ENCODE results near the gene KCNQ5. TPM values are rescaled to one million over a fixed set of nuclear protein-coding genes. Genes with fewer than 3 reads are reported as not detected.

Gene KCNQ5
- total RNA-seq, 2 experiments from 2014 or later = 2.6 to 3.9 TPM

GRCh38 chr6:72811971-72812421 is 190.1 kb downstream of the KCNQ5 start:
- ChIA-PET POLR2A (no interaction called here), CTCF (no interaction called here)
- no peaks in the 10 kb centered on the region for H3K27me3 Mint-ChIP-seq
- H3K36me3 Mint-ChIP-seq (ENCODE audit: low read depth) = no peaks in the 10 kb centered on the region
- no peak overlapping the region for H3K4me3 Mint-ChIP-seq
- no peak for DNase-seq
- H3K27ac Mint-ChIP-seq = no peak overlapping the region
- no peaks in the 10 kb centered on the region for H3K4me1 Mint-ChIP-seq
- no peaks in the 10 kb centered on the region for H3K9me3 Mint-ChIP-seq

DNA sequence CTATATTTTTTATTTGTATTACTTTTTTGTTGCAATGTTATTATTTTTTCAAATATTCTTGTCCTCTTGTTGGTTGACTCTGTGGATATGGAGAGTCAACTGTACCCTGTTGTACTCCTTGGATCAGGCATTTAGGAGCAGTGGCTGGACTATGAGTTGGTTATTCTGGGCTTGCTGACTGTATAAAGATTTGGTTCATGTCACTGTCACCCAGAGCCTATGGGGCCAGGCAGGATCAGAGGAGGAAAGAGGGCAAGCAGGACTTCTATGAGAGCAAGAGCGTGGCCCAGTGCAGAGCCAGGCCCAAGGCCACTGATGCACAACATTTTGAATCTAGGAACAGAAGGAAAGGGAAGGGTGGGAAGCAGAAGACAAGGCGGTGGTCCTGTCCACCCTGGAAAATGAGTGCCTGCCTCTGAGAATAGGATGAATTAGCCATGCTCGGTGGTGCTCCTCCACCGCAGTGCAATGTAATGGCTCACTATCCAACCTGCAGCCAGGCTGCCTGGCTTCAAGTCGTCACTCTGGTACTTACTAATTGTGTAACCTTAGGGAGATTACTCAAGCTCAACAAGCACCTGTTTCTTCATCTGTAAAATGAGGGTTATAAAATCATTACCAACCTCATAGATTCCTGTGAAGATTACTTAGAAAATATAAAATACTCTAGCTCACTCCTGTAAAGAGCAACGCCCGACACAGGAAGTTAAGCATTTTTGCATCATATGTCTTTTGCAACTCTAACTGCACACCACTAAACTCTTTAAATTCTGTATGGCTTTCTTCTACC is 192.1 kb downstream of the KCNQ5 start:
- H3K9me3 Mint-ChIP-seq = no peaks in the 10 kb centered on the region
- H3K36me3 Mint-ChIP-seq (ENCODE audit: low read depth) = no peaks in the 10 kb centered on the region
- ChIA-PET CTCF (no interaction called here), POLR2A (no interaction called here)
- H3K27me3 Mint-ChIP-seq = no peaks in the 10 kb centered on the region
- no peaks in the 10 kb centered on the region for H3K4me1 Mint-ChIP-seq
- no peak for DNase-seq
- H3K4me3 Mint-ChIP-seq = no peak overlapping the region
- H3K27ac Mint-ChIP-seq = no peak overlapping the region

GRCh38 chr6:72816022-72816421 is 194.2 kb downstream of the KCNQ5 start:
- Mint-ChIP-seq H3K27me3 (no peaks in the 10 kb centered on the region), H3K36me3 (ENCODE audit: low read depth) (no peaks in the 10 kb centered on the region), H3K9me3 (no peaks in the 10 kb centered on the region), H3K4me1 (no peaks in the 10 kb centered on the region), H3K27ac (no peak overlapping the region), H3K4me3 (no peak overlapping the region)
- ChIA-PET POLR2A (no interaction called here), CTCF (no interaction called here)
- no peak for DNase-seq

- H3K4me1 Mint-ChIP-seq = no peaks in the 10 kb centered on the region
- no peaks in the 10 kb centered on the region for H3K36me3 Mint-ChIP-seq (ENCODE audit: low read depth)
- H3K27ac Mint-ChIP-seq = no peak overlapping the region
- ChIA-PET POLR2A (no interaction called here), CTCF (no interaction called here)
- H3K9me3 Mint-ChIP-seq = no peaks in the 10 kb centered on the region
- H3K27me3 Mint-ChIP-seq = no peaks in the 10 kb centered on the region
- H3K4me3 Mint-ChIP-seq = no peak overlapping the region
- no peak for DNase-seq
These were observed 195.3 kb downstream of the KCNQ5 start for GRCh38 chr6:72817208-72817607.

DNA sequence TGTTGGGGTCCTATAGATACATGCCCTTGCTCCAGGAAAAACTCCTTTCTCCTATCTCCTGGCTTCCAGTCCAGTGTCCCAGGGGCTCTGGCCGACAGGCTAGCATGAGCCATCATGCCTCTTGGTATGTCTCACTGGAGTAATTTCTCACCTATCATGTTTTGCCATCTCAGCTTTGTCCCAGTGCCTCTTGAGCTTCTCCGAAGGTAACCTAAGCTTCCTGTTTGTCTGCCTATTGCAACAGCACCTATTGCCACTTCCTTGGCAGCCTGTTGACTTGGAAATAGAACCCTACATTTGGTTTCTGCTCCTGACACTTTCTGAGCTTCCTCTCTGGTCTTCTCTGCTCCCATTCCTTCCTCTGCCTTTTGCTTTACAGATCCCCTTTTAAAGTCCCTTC is 197.7 kb downstream of the KCNQ5 start:
- CTCF ChIA-PET = interaction anchor here (0.7 kb wide), 1 partner anchor 48 kb away, joined by 3 read pairs; no protein-coding TSS in a partner anchor
- Mint-ChIP-seq H3K27me3 (no peaks in the 10 kb centered on the region), H3K4me1 (no peaks in the 10 kb centered on the region), H3K9me3 (no peaks in the 10 kb centered on the region), H3K27ac (no peak overlapping the region), H3K4me3 (no peak overlapping the region), H3K36me3 (ENCODE audit: low read depth) (no peaks in the 10 kb centered on the region)
- POLR2A ChIA-PET = no interaction called here
- no peak for DNase-seq

DNA sequence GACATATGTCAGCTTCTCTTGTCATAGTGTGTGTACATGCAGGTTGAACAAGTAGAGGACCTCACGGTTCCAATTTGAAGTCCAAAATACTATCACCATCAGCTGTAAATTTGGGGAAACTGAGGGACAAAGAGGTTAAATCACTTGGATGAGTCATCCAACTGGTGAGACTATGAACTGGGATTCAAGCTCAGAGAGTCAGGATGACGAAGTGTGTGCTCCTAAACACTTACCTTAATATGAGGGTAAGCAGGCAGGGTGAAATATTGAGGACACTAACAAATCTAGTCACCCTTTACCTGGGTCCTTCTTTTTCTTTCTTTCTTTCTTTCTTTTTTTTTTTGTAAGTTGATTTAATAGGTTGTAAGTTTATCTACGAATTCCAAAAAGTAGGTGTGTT is 198.3 kb downstream of the KCNQ5 start:
- H3K27ac Mint-ChIP-seq = no peak overlapping the region
- no peaks in the 10 kb centered on the region for H3K27me3 Mint-ChIP-seq
- CTCF ChIA-PET = interaction anchor here (0.7 kb wide), 1 partner anchor 47 kb away, joined by 3 read pairs; no protein-coding TSS in a partner anchor
- no peaks in the 10 kb centered on the region for H3K4me1 Mint-ChIP-seq
- H3K4me3 Mint-ChIP-seq = no peak overlapping the region
- no peaks in the 10 kb centered on the region for H3K36me3 Mint-ChIP-seq (ENCODE audit: low read depth)
- POLR2A ChIA-PET = no interaction called here
- no peak for DNase-seq
- H3K9me3 Mint-ChIP-seq = no peaks in the 10 kb centered on the region

DNA sequence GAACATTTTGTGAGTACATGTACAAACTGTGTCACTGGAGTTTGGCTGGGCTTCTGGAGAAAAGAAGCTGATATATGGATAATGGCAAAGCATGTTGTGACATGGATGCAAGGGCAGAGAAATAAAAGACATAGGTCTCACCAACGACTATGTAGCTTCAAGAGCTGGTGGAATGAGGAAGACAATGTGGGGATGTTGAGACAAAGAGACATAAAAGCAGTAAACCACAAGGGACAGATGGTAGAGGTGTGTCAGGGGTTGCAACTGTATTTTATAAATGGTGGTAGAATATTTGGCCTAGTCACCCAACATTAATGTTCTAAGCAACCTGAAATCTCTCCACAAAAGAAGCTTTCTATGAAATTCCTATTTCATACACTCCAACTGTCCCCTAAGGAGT is 199.0 kb downstream of the KCNQ5 start:
- H3K27me3 Mint-ChIP-seq = no peaks in the 10 kb centered on the region

DNA sequence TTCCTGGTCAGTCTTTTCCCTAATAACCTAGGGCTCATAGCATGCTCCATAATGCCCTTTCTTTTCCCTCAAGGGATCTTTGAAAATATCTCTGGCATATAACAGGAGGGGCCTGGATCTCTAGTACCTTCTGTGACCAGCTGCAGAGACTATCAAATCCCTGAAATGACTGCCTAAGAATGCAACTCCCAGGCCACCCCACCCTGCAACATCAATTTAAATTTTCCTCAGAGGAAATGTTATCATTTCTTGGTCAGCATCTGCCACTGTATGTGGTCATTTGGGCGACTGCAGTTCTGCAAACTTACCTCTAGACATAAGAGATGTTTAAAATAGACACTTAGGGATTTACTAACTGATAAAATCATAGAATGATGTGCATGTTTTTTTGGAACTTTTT is 200.2 kb downstream of the KCNQ5 start:
- Mint-ChIP-seq H3K36me3 (ENCODE audit: low read depth) (no peaks in the 10 kb centered on the region), H3K27ac (no peak overlapping the region), H3K4me1 (no peaks in the 10 kb centered on the region), H3K4me3 (no peak overlapping the region), H3K27me3 (no peaks in the 10 kb centered on the region), H3K9me3 (no peaks in the 10 kb centered on the region)
- no peak for DNase-seq
- CTCF ChIA-PET = no interaction called here
- POLR2A ChIA-PET = no interaction called here

More for the DNA sequence above, 199.0 kb downstream of the KCNQ5 start:
- ChIA-PET CTCF (interaction anchor here (0.6 kb wide), 1 partner anchor 61 kb away, joined by 3 read pairs; no protein-coding TSS in a partner anchor), POLR2A (no interaction called here)
- Mint-ChIP-seq H3K9me3 (no peaks in the 10 kb centered on the region), H3K4me1 (no peaks in the 10 kb centered on the region), H3K27ac (no peak overlapping the region), H3K4me3 (no peak overlapping the region), H3K36me3 (ENCODE audit: low read depth) (no peaks in the 10 kb centered on the region)
- no peak for DNase-seq

DNA sequence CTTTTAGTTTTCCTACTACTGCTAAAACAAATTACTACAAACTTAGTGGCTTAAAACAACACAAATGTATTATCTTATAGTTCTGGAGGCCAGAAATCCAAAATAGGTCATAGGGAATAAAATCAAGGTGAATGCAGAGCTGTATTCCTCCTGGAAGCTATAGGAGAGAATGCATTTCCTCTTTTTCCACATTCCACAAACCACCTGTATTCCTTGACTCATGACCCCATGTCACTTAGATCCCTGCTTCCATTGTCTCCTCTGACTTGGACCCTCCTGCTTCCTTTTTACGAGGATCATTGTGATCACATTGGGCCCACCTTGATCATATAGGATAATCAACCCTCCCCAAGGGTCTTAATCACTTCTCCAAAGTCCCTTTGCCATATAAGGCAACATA is 200.8 kb downstream of the KCNQ5 start:
- H3K36me3 Mint-ChIP-seq (ENCODE audit: low read depth) = no peaks in the 10 kb centered on the region
- no peak overlapping the region for H3K4me3 Mint-ChIP-seq
- no peaks in the 10 kb centered on the region for H3K4me1 Mint-ChIP-seq
- ChIA-PET CTCF (no interaction called here), POLR2A (no interaction called here)
- DNase-seq = no peak
- H3K9me3 Mint-ChIP-seq = no peaks in the 10 kb centered on the region
- H3K27me3 Mint-ChIP-seq = no peaks in the 10 kb centered on the region
- no peak overlapping the region for H3K27ac Mint-ChIP-seq

- POLR2A ChIA-PET = no interaction called here
- no peak for DNase-seq
- H3K9me3 Mint-ChIP-seq = no peaks in the 10 kb centered on the region
- H3K4me3 Mint-ChIP-seq = no peak overlapping the region
- CTCF ChIA-PET = no interaction called here
- H3K27ac Mint-ChIP-seq = no peak overlapping the region
- H3K27me3 Mint-ChIP-seq = no peaks in the 10 kb centered on the region
- H3K36me3 Mint-ChIP-seq (ENCODE audit: low read depth) = no peaks in the 10 kb centered on the region
- H3K4me1 Mint-ChIP-seq = no peaks in the 10 kb centered on the region
These were observed 203.0 kb downstream of the KCNQ5 start for GRCh38 chr6:72824833-72825232.

DNA sequence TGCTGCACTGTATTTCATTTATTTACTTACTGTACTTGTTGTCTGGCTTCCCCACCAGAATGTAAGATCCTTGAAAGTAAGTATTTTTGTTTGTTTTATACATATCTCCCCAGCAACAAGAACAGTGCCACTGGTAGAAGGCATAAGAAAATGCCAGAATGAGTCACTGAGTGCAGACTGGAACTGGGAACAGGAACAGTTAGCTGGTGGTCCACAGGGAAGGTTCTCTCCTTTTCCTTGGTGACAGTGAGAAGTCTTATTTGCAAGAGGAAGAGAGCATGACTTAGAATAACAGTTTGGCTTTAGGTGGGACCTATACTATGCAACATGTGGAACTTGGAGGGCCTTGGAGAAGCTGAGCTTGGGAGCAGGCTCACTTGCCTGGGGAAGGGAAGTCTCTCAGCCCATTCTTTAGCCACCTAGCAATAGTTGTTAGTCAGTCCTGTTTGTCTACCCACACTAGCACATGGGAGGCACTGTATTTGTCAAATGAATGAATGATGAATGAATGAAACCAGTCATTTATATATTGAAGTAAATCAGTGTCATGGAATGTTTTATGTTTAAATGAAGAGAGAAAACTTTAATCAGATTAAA is 203.5 kb downstream of the KCNQ5 start:
- no peak for DNase-seq
- Mint-ChIP-seq H3K27me3 (no peaks in the 10 kb centered on the region), H3K36me3 (ENCODE audit: low read depth) (no peaks in the 10 kb centered on the region), H3K9me3 (no peaks in the 10 kb centered on the region), H3K27ac (no peak overlapping the region), H3K4me3 (no peak overlapping the region), H3K4me1 (no peaks in the 10 kb centered on the region)
- ChIA-PET CTCF (no interaction called here), POLR2A (no interaction called here)

DNA sequence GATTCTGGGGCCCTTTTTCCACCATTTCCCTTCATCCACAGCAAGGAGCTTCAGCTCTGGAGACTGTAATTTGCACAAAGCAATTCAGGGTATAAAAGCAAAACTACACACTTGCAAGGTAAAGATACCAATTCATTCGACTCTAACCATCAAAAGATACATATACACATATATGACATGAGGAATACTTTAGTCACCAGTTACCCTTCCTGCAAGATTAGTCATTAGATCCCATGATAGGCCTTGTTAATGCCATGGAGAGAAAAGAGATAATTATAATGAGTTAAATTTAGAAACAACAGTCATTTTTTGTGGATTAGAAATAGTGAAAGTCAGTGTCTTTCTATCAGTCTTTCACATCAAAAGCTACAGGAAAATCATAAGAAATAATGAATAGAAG is 204.2 kb downstream of the KCNQ5 start:
- POLR2A ChIA-PET = no interaction called here
- CTCF ChIA-PET = no interaction called here
- Mint-ChIP-seq H3K27me3 (no peaks in the 10 kb centered on the region), H3K4me1 (no peaks in the 10 kb centered on the region), H3K27ac (no peak overlapping the region), H3K36me3 (ENCODE audit: low read depth) (no peaks in the 10 kb centered on the region), H3K9me3 (no peaks in the 10 kb centered on the region), H3K4me3 (no peak overlapping the region)
- no peak for DNase-seq

DNA sequence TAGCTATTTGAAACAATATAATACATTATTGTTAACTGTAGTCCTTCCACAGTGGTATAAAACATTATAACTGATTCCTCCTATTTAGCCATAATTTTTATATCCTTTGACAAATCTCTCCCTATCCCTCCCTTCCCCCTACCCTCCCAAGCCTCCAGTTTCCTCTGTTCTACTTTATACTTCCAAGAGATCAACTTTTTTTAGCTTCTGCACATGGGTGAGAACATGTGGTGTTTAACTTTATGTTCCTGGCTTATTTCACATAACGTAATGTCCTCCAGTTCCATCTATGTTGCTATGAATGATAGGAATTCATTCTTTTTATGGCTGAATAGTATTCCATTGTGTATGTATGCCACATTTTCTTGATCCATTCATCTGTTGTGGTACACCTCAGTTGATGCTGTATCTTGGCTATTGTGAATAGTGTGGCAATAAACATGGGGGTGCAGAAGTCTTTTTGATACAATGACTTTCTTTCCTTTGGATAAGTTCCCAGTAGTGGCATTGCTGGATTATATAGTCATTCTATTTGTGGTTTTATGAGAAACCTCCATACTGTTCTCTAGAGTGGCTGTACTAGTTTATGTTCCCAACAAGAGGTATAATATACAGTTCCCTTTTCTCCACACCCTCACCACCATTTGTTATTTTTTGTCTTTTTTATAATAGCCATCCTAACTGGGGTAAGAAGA is 205.0 kb downstream of the KCNQ5 start:
- Mint-ChIP-seq H3K27me3 (no peaks in the 10 kb centered on the region), H3K36me3 (ENCODE audit: low read depth) (no peaks in the 10 kb centered on the region), H3K4me1 (no peaks in the 10 kb centered on the region), H3K9me3 (no peaks in the 10 kb centered on the region), H3K4me3 (no peak overlapping the region), H3K27ac (no peak overlapping the region)
- DNase-seq = no peak
- POLR2A ChIA-PET = no interaction called here
- CTCF ChIA-PET = no interaction called here
